DLD1 (cell line): ENCODE measurements around the gene RUNX1.

Source experiments
- in situ Hi-C: cut with HindIII; loops from 2 replicates; pipeline ENCODE4 v1.10.0; 2017; ENCODE audit warnings: low sequenced_read_pairs

The RUNX1 gene

DNA sequence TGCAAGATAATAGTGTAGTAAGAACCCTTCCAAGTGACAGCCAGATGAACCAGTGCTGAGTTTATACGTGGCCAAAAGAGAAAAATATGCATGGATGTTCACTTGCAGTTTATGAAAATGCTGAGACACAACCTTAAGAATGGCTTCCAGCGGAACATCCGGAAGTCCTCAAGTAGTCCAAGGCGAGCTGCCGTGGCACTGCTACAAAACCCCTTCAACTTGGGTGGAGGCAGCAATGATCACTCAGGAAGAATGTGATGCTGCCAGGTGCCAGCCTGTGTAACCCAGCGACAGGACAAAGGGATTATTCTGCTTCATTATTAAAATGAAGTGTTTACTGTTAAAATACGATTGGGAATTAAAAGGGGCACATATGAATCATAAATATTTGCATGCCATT lies 179.6 kb downstream of the RUNX1 start:
- in situ Hi-C loops: no loop called here

DNA sequence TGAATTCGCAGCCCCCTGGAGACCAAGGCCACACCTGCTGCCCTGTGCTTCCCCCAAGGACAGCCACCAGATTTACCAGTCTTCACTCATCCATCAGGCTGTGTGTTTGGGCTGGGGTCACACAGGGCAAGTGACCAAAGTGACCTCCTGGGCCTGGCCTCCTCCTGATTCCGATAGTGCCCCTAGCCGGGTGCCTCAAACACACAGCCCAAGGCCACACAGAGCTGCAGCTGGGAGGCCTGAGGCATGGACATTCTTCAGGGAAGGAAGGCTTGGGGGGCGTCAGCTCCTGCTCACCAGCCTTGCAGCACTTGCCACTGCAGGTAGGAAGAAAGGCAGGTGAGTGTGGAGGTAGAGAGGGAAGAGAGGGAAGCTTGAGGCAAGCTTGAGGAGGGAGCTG lies 181.3 kb downstream of the RUNX1 start:
- in situ Hi-C loops: no loop called here

DNA sequence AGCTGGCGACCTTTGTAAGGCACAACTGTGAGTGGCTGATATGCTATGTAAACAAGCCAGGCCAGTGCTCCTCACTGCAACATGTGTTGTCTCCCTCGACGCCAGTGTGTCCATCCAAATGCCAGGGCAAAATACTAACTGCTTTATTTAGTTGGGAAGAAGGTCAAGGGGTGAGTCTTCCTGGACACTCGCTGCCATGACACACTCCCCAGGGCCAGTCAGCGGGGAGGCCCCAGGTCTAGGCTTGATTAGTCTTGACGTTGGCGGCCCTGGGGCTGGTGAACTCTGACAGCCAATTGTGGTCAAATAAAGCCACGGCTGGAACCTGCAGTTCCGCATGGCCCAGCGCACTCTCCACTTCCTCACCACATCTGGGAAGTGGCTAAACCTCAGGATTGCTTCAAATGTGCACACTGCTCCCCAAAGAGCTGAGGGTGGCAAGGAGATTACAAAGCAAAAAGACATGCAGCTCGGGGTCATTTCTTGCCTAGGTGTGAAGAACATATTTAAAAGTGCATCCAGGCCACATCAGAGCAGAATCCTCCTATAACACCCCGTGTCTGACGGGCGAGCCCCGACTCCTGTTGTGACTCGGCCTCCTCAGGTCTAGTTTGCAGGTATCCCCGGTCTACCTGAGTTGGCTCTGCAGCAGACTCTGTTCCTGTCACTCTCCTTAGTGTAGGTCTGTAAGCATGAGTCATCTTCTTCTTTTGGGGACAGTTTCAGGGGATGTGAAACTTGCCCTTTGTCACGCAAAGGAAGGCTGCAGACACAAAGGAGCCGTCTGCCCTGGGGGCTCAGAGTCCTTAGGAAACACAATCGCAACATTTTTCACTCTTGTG lies 183.5 kb downstream of the RUNX1 start:
- in situ Hi-C loops: no loop called here

DNA sequence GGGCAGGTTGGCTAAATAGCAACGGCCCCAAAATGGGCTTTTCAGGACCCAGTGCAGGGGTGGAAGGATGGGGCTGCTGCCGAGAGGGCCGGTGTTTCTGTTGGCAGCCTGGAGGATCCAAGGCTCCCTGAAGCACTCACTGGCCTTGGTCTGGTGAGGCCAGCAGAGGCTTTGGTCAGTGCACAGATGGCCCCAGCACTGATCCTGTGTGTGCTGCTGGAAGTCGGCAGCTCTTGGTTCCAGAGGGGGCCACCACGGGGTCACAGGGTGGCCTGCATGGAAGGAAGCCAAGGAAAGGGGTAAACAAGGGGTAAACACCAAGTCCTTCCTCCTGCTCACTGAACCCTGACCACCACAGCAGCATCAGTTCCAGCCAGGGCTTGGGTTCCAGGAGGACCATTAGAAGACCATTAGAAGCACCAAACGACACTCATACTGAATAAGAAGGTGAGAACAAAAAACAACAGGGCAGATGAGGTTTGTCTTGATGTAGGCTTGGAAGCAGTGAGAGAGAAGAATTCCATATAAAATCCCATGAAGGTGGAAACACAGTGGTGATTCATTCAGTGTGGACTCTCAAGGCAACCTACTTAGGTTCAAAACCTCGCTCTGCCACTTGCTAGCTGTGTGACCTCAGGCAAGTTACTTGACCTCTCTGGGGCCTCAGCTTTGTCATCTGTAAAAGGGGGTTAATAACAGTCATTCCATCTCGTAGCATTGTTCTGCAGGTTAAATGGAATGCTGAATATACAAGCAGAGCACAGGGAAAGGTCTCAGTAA lies 184.5 kb downstream of the RUNX1 start:
- in situ Hi-C loops: no loop called here

DNA sequence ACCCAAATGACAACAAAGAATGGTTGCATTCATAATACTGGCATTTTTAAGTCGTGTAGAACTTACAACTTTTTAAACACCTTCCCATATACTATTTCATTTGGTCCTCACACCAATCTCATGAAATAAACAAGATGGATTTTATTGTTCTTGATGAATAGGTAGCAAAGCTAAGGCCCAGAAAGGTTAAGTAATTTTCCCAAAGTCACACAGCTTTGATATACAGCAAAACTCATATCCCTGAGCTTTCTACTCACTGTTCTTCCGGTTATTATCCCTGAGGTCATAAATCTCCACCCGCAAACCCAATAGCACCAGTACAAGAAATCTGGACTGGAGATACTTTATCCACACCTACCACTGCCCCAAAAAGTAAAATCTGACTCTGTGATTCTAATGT lies 186.2 kb downstream of the RUNX1 start:
- in situ Hi-C loops: no loop called here

DNA sequence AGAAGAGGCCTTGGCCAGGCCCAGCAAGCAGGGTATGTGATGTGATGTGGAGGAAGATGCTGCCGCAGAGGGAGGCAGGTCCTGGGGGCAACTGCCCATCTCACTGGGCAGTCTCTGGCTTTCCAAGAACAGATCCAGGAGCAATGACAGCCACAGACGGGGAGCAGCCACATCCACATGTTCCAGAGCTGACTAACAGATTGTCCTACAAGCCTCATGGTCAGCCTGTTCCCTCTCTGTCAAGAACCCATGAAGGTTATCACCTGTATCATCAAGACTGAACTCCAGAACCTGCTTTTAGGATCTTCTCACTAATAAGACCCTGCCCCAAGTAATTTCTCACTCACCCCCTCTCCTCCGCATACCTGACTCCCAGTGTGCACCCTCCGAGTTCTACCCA lies 187.8 kb downstream of the RUNX1 start:
- in situ Hi-C loops: no loop called here

DNA sequence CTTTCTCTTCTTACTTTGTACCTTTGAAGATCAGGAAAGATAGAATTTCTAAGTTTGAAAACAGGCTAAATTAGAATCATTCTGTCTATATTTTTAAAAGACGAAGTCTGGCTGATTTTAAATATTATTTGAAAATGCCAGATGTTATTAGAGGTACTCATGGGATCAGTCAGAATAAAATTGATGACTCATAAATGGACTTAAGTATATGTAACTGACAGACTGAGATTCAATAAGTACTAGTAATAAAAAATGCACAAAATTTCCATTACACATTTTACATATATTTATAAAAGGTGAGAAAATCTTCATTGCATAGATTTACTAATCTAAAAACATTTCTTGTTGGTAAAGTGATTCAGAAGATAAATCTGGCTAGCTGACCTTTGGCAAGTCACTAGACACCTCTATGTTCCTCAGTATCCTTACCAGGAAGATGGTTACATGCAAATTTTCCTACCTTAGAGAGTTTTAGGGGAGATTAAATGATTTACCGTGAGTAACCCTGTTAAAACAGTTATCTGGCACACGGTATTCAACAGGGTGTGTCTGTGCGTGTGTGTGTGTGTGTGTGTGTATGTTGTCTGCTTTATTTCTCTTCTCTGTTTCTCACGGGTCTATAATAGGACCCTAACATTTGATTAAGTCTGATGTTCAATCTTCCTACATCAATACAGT lies 189.0 kb downstream of the RUNX1 start:
- in situ Hi-C loops: no loop called here

DNA sequence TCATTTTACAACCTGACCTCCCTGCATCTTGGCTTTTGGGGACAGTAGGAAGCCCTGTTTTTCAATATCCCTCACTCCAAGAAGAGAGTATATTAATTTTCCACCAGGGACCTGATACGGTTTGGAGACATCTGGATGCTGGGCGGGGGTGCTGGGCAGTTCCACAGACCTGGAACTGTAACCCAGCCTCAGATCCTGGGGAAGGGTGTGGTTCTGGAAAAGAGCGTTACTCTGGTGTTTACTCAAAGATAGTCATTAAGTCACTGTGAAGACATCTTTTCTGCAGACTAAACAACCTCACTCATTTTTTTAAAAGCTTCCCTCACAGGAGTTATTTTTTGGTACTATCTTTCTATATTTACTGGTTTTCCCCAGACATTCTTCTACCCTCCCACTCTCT lies 190.5 kb downstream of the RUNX1 start:
- in situ Hi-C loops: no loop called here

DNA sequence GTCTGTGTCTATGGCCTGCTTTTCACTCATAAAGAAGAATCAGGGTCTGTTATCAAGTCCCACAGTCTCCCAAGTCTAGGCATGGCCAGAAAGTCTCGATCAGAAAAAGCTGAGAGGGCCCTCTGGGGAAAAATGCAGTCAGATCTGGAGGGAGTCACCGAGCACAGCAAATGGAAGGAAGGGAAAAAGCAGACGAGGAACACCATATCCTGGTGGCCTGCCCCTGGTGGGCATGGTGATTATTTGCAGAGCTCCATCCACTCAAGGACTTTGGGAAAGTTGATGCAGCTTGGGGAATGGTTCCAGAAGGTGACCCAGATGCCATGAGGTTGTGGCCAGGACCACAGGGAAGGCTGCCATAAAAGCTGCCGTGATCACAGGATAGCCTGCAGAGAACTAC lies 191.2 kb downstream of the RUNX1 start:
- in situ Hi-C loops: no loop called here

DNA sequence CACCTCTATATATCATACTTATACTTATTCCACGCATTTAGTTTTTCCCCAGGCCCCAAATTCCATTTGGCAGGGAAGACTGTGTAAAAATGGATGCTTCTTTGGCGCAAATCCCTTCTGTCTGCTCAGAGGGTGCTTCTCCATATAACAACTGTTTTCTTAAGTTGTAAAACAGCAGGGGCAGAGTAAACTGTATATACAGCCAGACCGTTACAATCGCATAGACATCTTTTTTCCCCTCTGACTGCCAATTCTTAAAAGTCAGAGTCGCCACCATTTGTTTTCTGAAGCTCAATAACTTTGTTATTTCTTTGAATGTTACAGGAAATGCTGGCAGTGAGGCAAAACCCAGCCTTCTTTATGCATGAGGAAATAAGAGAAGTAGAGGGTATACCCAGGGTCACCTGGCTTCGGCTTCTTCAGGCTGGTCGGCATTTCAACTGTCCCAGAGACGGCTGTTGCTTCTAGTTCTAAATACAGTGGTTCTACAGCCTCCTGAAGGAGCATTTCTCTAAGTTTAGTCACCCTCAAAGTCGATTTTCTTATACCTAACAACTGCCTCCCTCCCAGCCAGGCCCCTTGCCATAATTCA lies 191.9 kb downstream of the RUNX1 start:
- in situ Hi-C loops: no loop called here

DNA sequence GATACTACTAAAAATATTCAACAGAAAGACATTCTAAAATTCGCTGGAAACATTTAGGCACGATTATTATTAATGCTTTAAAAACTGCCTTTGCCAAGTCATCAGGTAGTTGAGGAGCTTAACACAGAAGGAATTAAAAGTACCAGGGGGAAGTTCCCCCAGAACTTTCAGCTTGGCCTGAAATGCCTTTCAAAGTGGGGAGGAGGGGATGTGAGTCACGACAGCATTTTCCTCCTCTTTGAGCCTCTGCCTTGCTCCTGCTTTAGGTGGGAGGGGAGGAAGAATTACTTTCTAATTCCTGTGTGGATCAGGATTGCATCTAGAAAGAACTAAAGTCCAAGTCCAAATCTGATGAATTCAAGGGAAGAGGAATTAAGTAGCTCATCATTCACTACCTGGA lies 196.7 kb downstream of the RUNX1 start:
- in situ Hi-C loops: no loop called here

DNA sequence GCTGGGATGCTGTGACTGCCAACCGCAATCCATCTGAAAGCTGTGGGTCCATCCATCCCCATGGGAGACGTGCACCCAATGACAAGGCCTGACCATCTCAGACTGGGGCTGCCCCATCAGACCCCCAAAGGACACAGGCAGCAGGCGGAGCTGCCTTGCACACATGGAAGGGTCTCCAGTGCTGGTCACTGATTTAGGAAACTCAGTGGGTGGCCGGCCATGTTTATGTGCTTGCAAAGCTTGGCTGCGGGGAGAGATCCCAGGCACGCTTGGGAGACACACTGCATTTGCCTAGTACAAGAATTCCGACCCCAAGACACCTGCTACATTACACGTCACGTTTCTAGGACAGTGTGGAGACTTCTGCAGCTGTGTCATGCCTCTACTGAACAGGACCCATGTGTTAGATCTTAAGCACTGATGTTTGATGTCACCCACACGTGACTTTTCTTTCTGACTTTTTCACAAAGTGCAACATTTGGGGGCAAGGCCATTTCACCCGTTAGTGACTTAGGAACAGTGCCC lies 198.9 kb downstream of the RUNX1 start:
- in situ Hi-C loops: no loop called here

DNA sequence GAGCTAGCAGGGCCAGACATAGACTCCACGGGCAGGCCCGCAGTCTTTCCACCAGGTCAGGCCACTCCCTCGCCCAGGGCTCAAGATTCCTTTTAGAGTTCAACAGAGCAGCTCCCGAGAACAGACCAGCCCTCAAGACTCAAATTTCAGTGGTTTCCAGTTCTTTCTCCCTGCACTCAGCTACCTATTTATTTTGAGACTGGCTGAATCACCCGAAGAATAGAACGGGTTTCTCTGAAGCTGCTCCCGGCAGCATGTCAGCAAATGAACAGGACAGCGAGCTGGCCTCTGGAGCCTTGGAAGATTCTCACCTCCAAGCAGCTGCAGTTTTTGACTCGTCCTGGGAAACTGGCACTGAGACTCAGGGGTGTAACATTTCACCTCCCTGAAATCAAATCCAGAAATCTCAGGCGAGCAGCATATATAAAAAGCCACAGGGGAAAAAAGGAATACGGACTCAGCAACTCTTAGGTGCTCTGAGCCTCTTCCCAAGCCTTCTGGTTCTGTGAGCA lies 202.4 kb downstream of the RUNX1 start:
- in situ Hi-C loops: no loop called here

DNA sequence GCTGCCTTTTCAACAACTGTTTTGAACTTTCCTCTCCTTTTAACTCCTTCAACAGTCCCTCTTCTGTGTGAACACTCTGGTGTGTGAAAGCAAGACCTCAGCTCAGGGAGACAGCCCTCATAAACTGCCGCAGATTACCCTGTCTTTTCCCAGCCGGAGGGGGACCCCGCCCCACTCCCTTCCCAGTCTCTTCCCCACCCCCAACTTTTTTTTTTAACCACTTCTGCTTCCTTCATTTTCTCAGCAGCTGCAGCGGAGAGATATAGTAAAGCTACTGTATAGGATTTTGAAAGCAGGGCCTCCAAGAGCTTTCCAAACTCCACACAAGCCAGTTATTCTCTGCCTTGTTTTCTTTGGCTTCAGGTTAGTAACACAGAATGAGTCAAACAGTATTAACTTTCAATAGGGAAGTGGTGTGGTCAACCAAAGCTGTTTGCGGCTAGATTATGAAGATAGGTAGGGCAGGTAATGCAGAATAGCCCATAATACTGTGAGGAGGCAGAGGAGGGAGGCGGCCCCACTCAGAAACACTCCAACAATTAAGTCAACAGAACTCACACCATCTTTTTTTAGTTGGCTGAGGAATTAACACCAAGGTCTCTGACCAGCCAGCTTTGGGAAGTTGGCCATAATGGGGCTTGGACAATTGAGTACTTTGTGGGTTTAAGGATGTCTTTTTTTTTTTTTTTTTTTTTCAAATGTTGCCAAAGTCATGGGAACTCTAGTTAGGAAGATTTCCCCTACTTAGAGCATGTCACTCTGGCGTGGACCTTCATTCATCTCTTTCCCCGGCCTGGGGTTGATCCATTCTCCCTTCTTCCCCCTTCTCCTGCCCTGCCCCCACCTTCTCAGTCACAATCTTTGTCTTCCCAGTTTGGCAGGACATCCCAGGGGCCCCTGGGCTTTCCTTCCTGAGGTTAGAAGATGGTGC lies 203.3 kb downstream of the RUNX1 start:
- in situ Hi-C loops: no loop called here

DNA sequence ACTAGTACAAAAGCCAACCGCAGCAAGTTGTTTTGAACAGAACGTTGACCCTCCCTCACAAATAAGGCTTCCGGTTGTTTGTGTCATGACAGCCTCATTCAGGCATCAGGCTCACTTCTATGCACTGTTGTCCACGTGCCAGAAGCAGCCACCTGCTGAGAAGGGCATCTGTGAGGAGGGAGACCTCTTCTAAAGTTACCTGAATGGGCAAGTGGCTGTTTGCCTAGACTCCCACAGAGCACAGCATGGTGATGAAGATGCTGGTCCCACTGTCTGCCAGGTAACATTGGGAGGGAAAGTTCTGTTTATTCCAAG lies 204.2 kb downstream of the RUNX1 start:
- in situ Hi-C loops: no loop called here

DNA sequence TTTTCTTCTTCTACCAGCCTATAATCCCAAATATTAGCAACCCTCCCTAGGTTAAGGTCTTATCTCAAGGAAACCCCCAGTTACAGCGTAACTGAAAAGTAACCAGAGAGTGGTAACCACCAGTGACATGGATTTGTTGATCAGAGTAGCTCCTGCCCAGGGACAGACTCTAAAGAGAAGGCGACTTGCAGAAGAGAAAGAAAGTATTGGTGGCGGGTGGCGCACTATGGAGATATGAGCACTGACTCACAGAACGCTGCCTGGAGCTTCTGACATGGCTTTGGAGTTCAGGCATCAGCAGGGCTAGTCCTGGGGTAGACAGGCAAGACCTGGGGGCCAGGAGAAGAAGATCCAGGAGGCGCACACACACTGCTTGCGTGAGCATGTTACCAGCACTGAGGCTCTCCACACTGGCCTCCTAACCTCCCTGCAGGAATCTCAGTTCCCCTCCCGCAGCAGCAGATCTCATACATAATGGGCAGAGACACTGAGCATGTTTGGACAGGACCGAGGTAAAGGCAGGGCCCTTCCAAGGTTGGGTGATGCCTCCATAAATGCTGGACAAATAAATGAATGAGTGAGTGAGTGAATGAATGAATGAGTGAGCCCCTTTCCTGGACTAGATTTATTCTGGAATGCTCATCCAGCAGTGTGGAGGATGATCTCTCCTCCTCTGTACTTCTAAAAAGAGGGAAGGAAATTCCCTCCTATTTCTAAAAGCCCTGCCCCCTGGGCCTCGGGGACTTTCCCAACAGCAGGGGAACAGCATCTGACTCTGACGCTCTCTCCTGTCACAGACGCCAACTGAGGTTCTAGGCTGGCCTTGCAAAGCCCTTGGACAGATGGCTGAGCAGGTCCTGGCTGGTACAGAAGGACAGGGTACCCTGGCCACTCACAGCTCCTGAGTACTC lies 204.8 kb downstream of the RUNX1 start:
- in situ Hi-C loops: no loop called here

DNA sequence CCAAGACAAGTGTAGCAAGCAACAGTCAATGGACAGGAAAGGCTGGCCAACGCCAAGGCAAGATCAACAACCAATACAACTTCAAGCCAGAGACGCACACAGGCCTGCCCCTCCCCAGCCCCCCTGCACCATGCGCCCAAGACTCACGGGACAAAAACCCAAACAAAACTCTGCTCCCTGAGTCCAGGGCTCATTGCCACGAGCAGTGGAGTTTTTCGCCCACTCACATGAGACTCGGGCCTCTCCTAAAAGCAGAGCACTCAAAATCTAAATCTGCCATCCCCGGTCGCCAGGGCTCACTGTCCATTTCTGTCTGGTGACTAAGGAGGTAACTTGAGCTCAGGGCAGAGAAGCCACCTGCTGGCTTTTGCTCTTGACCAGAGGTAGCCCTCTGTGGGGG lies 205.5 kb downstream of the RUNX1 start:
- in situ Hi-C loops: no loop called here

DNA sequence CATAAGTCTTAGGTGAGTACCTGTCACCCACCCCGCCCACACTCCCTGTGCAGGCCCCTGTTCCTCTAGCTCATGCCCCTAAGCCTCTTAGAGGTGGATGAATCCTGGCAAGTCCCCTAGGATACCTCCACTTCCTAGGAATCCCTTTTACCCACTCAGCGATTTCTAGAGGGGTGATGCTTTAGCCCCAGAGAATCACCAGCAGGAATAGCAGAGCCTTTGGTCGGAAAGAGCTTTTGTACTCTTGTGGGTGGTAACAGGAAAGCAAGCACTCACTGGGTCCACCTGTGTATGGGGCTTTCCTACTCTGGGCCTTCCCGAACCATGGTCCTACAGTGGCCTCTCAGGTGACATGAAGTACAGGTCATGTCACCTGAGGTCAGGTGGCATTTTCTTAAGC lies 207.9 kb downstream of the RUNX1 start:
- in situ Hi-C loops: no loop called here

DNA sequence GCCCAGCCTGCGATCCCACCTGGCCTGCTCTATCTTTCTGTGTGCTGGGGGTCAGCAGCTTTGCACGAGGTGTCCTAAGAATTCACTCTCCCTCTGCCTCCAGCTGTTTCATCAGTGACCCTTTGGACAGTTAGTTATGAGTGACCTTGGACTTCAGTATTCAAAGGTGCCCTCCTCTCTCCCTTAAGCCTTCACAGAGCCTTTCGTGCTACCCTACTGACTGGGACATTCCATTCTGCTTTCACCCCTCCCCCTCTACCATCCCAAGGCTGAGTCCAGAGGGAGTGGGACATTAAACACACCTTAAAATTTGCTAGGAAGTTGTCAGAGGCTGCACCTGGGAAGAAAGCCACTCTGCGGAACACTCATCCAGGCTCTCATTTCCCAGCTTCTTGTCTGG lies 208.4 kb downstream of the RUNX1 start:
- in situ Hi-C loops: no loop called here
